Ectodermal cell (in vitro differentiated cells): ENCODE results near the gene TACC2.

Experiments
- H3K27ac ChIP-seq: 2 replicates; pipeline ENCODE4 v1.7.0; 2013; ENCODE audit warnings: mild to moderate bottlenecking, low read depth, low read length; ENCODE audit not compliant: insufficient read depth, poor library complexity, severe bottlenecking
- H3K27me3 ChIP-seq: 2 replicates; pipeline ENCODE4 v1.7.0; 2013; ENCODE audit warnings: mild to moderate bottlenecking, low read length; ENCODE audit not compliant: insufficient read depth, control insufficient read depth, poor library complexity, severe bottlenecking
- H3K36me3 ChIP-seq: one replicate; pipeline ENCODE4 v1.7.0; 2013; ENCODE audit warnings: low read length; ENCODE audit not compliant: control insufficient read depth, insufficient read depth
- H3K4me1 ChIP-seq: one replicate; pipeline ENCODE4 v1.7.0; 2013; ENCODE audit warnings: low read length; ENCODE audit not compliant: control insufficient read depth, insufficient read depth
- H3K4me3 ChIP-seq: 2 replicates; pipeline ENCODE4 v1.7.0; 2013; ENCODE audit warnings: low read depth, low read length, control low read depth; ENCODE audit not compliant: insufficient read depth
- H3K9me3 ChIP-seq: 2 replicates; pipeline ENCODE4 v1.7.0; 2013; ENCODE audit warnings: mild to moderate bottlenecking, low read length, moderate library complexity; ENCODE audit not compliant: control insufficient read depth
- WGBS, 2 experiments: methylation state at CpG; one replicate each; pipeline ENCODE4 v1.1.7; 2013; ENCODE audit warnings: missing lambda C conversion rate in 2 of 2; 5-methylcytosine and 5-hydroxymethylcytosine counted together

TACC2 gene

GRCh38 chr10:122216047-122216446 is 227.1 kb downstream of the TACC2 start:
- Histone ChIP-seq H3K27me3 (no peaks in the 10 kb centered on the region), H3K4me3 (no peak overlapping the region), H3K4me1 (no peaks in the 10 kb centered on the region), H3K36me3 (peaks cover 30% of the 10 kb centered on the region), H3K27ac (no peak overlapping the region), H3K9me3 (no peaks in the 10 kb centered on the region)
- 93 to 97% methylated on average over 2 of the region's 2 CpGs for WGBS, 2 experiments

GRCh38 chr10:122219340-122219739 is 230.4 kb downstream of the TACC2 start:
- H3K36me3 ChIP-seq = peaks cover 23% of the 10 kb centered on the region
- H3K4me3 ChIP-seq = no peak overlapping the region
- H3K27me3 ChIP-seq = no peaks in the 10 kb centered on the region
- H3K27ac ChIP-seq = no peak overlapping the region
- no peaks in the 10 kb centered on the region for H3K4me1 ChIP-seq
- WGBS, 2 experiments = 95 to 97% methylated on average over 6 of the region's 6 CpGs
- no peaks in the 10 kb centered on the region for H3K9me3 ChIP-seq

- Histone ChIP-seq H3K36me3 (peaks cover 23% of the 10 kb centered on the region), H3K4me1 (no peaks in the 10 kb centered on the region), H3K27ac (no peak overlapping the region), H3K27me3 (no peaks in the 10 kb centered on the region), H3K4me3 (no peak overlapping the region), H3K9me3 (no peaks in the 10 kb centered on the region)
- whole genome bisulfite sequencing, 2 experiments = 94 to 96% methylated on average over 2 of the region's 2 CpGs
Observed at GRCh38 chr10:122220736-122221135, 231.8 kb downstream of the TACC2 start.

- WGBS, 2 experiments = 92 to 98% methylated on average over 5 of the region's 5 CpGs
- Histone ChIP-seq H3K4me3 (no peak overlapping the region), H3K27ac (no peak overlapping the region), H3K27me3 (no peaks in the 10 kb centered on the region), H3K4me1 (no peaks in the 10 kb centered on the region), H3K36me3 (peaks cover 17% of the 10 kb centered on the region), H3K9me3 (no peaks in the 10 kb centered on the region)
Observed at GRCh38 chr10:122221958-122222357, 233.0 kb downstream of the TACC2 start.

- no peaks in the 10 kb centered on the region for H3K4me1 ChIP-seq
- no peak overlapping the region for H3K27ac ChIP-seq
- H3K9me3 ChIP-seq = no peaks in the 10 kb centered on the region
- H3K4me3 ChIP-seq = no peak overlapping the region
- 96 to 99% methylated on average over 6 to 7 of the region's 7 CpGs for WGBS, 2 experiments
- no peaks in the 10 kb centered on the region for H3K27me3 ChIP-seq
- H3K36me3 ChIP-seq = peaks cover 20% of the 10 kb centered on the region
Observed at GRCh38 chr10:122222638-122223037, 233.7 kb downstream of the TACC2 start.

GRCh38 chr10:122224159-122224558 is 235.2 kb downstream of the TACC2 start:
- Histone ChIP-seq H3K27ac (no peak overlapping the region), H3K9me3 (no peaks in the 10 kb centered on the region), H3K27me3 (no peaks in the 10 kb centered on the region), H3K36me3 (peaks cover 24% of the 10 kb centered on the region), H3K4me1 (no peaks in the 10 kb centered on the region), H3K4me3 (no peak overlapping the region)
- 96% methylated on average over 9 of the region's 9 CpGs for WGBS, 2 experiments

- Histone ChIP-seq H3K4me1 (no peaks in the 10 kb centered on the region), H3K27me3 (no peaks in the 10 kb centered on the region), H3K4me3 (no peak overlapping the region), H3K36me3 (peaks cover 28% of the 10 kb centered on the region), H3K27ac (no peak overlapping the region), H3K9me3 (no peaks in the 10 kb centered on the region)
- WGBS, 2 experiments = 96 to 97% methylated on average over 9 of the region's 9 CpGs
Observed at GRCh38 chr10:122225330-122225729, 236.4 kb downstream of the TACC2 start.

GRCh38 chr10:122227754-122228153 is 238.8 kb downstream of the TACC2 start:
- Histone ChIP-seq H3K27ac (no peak overlapping the region), H3K4me3 (no peak overlapping the region), H3K27me3 (no peaks in the 10 kb centered on the region), H3K9me3 (no peaks in the 10 kb centered on the region), H3K4me1 (no peaks in the 10 kb centered on the region), H3K36me3 (peaks cover 29% of the 10 kb centered on the region)
- WGBS, 2 experiments = 89 to 97% methylated on average over 4 of the region's 4 CpGs

- Histone ChIP-seq H3K9me3 (no peaks in the 10 kb centered on the region), H3K27me3 (no peaks in the 10 kb centered on the region), H3K36me3 (peaks cover 24% of the 10 kb centered on the region), H3K27ac (no peak overlapping the region), H3K4me1 (peaks cover 12% of the 10 kb centered on the region), H3K4me3 (no peak overlapping the region)
- WGBS, 2 experiments = 92 to 95% methylated on average over 2 of the region's 2 CpGs
Observed at GRCh38 chr10:122229666-122230065, 240.7 kb downstream of the TACC2 start.

GRCh38 chr10:122230222-122230621 is 241.3 kb downstream of the TACC2 start:
- Histone ChIP-seq H3K9me3 (no peaks in the 10 kb centered on the region), H3K4me1 (peaks cover 13% of the 10 kb centered on the region), H3K27ac (no peak overlapping the region), H3K4me3 (no peak overlapping the region), H3K36me3 (peaks cover 24% of the 10 kb centered on the region), H3K27me3 (no peaks in the 10 kb centered on the region)
- WGBS, 2 experiments = 95 to 97% methylated on average over 19 of the region's 19 CpGs

GRCh38 chr10:122232769-122233168 is 243.8 kb downstream of the TACC2 start:
- Histone ChIP-seq H3K9me3 (no peaks in the 10 kb centered on the region), H3K27me3 (no peaks in the 10 kb centered on the region), H3K4me3 (no peak overlapping the region), H3K36me3 (peaks cover 23% of the 10 kb centered on the region), H3K4me1 (peaks cover 13% of the 10 kb centered on the region), H3K27ac (no peak overlapping the region)
- whole genome bisulfite sequencing, 2 experiments = 97% methylated on average over 3 of the region's 3 CpGs
